SU-DHL-6 (cell line): ENCODE data around the gene VGLL3.

ENCODE experiments used
- EZH2phosphoT487 ChIP-seq: fragments of 200-600 bp; sonication (generic), shearing (Covaris generic); conservative IDR thresholded peaks from 2 replicates; pipeline ENCODE4 v1.6.1; 2018; ENCODE audit warnings: mild to moderate bottlenecking, antibody characterized with exemption, low read length, moderate library complexity, mixed read lengths
- TF ChIP-seq, protein P1 (sequence below): fragments of 200-600 bp; sonication (generic); IDR thresholded peaks from one replicate; pipeline ENCODE4 v1.5.1; 2017; ENCODE audit warnings: antibody characterized with exemption, mild to moderate bottlenecking, low read length, moderate library complexity; ENCODE audit not compliant: insufficient read depth, poor library complexity, severe bottlenecking

GRCh38 chr3:86958534-86958933 lies 32.4 kb downstream of the VGLL3 start:
- TF ChIP-seq, protein P1, sequence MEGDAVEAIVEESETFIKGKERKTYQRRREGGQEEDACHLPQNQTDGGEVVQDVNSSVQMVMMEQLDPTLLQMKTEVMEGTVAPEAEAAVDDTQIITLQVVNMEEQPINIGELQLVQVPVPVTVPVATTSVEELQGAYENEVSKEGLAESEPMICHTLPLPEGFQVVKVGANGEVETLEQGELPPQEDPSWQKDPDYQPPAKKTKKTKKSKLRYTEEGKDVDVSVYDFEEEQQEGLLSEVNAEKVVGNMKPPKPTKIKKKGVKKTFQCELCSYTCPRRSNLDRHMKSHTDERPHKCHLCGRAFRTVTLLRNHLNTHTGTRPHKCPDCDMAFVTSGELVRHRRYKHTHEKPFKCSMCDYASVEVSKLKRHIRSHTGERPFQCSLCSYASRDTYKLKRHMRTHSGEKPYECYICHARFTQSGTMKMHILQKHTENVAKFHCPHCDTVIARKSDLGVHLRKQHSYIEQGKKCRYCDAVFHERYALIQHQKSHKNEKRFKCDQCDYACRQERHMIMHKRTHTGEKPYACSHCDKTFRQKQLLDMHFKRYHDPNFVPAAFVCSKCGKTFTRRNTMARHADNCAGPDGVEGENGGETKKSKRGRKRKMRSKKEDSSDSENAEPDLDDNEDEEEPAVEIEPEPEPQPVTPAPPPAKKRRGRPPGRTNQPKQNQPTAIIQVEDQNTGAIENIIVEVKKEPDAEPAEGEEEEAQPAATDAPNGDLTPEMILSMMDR, result no peak
- no peak for TF ChIP-seq EZH2phosphoT487
